Measurements from ENCODE around the gene UTF1.
"Not testable (repeated sequence)": the region's sequence is repeated elsewhere in the genome, so short reads cannot be mapped to it uniquely, and the experiment has no call there.

Gene UTF1

DNA sequence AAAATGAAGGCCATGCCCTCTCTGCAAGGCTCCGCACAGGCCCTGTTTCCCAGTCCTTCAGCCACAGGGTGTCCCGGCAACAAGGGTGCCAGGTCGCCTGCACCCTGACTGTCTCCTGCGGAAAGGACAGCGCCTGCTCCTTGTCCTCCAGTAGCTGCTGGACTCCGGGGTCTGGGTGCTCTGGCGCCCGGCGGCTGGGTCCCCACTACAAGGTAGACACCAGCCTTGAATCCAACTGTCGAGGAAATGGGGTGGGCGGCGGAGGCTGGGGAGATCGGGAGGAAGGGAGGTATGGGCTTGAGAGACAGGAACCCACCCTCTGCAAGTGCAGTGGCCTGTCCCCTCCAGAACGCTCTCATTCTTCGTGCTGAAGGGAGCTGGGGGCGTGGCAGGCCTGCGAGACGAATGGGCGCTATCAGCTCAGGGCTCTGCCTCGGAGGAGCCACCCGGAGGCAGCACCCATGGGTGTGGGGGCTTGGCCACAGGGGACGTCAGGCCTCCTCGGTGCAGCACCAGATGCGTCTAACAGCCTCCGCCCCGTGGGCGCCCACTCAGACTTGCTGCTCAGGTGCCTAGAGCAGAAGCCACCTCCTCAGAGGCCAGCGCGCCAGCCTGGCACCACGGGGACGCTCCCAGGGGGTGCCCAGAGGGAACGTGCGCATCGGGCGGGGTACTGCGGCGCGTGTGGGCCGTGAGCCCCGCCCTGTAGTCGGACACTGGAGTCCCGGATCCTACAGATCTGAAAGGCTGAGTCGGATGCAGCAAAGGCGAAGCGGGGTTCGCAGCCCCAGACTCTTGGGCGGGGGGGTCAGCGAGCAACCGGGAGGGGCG, 31.1 kb downstream of the UTF1 start:
- H3K4me3 ChIP-seq (ENCODE audit: low read depth, low read length), result peak overlapping the region; percentile 58
- TF ChIP-seq, protein P1, sequence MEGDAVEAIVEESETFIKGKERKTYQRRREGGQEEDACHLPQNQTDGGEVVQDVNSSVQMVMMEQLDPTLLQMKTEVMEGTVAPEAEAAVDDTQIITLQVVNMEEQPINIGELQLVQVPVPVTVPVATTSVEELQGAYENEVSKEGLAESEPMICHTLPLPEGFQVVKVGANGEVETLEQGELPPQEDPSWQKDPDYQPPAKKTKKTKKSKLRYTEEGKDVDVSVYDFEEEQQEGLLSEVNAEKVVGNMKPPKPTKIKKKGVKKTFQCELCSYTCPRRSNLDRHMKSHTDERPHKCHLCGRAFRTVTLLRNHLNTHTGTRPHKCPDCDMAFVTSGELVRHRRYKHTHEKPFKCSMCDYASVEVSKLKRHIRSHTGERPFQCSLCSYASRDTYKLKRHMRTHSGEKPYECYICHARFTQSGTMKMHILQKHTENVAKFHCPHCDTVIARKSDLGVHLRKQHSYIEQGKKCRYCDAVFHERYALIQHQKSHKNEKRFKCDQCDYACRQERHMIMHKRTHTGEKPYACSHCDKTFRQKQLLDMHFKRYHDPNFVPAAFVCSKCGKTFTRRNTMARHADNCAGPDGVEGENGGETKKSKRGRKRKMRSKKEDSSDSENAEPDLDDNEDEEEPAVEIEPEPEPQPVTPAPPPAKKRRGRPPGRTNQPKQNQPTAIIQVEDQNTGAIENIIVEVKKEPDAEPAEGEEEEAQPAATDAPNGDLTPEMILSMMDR (conservative IDR thresholded peaks at IDR 0.05; ENCODE audit: low read depth, low read length), result no peak
- DNase-seq (ENCODE audit: low read depth), result peak; percentile 18

DNA sequence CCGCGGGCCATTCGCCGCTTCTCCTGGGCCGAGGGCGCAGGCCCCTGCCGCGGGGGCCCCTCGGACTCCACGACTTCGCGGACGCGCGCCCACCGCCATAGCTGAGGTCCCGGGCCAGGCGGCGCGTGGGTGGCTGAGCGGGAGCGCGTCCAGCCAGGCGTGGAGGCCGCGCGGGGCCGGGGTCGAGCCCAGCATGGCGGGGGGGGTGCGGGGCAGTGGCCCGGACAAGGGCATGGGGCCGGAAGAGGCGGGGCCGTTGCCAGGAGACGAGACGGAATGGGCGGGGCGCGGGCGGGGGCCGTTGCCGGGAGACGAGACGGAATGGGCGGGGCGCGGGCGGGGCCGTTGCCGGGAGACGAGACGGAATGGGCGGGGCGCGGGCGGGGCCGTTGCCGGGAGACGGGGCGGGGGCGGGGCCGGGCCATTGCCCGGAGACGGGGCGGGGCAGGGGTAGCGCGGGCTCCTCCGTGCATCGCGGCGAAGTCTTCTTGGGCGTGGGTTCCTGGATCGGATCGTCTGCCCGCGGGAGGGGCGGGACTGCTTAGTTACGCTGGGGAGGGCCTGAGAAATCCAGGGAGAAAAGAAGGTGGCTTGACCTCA, 31.8 kb downstream of the UTF1 start:
- TF ChIP-seq, protein P1 (conservative IDR thresholded peaks at IDR 0.05; ENCODE audit: low read depth, low read length), result no peak
- peak overlapping the region; percentile 58 for H3K4me3 ChIP-seq (ENCODE audit: low read depth, low read length)
- DNase-seq (ENCODE audit: low read depth), result peak; percentile 42

DNA sequence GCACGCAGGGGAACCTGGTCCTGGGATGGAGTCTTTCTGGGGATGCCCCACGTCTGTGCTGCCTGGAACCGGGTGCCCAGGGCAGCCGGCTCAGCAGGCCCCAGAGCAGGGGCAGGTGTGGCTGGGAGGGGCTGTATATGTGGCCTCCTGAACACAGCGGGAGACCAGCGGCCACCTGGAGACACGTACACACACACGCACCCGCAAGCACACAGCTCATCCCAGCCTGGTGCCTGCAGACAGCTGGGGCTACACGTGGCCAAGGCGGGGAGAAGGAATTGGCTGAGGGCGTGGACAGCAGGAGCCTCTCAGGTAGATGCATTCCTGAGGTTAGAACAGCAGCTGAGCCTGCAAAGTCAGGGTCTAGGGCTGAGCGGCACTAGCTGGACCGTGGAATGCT, 32.7 kb downstream of the UTF1 start:
- TF ChIP-seq, protein P1 (conservative IDR thresholded peaks at IDR 0.05; ENCODE audit: low read depth, low read length), result no peak
- no peak overlapping the region for H3K4me3 ChIP-seq (ENCODE audit: low read depth, low read length)

DNA sequence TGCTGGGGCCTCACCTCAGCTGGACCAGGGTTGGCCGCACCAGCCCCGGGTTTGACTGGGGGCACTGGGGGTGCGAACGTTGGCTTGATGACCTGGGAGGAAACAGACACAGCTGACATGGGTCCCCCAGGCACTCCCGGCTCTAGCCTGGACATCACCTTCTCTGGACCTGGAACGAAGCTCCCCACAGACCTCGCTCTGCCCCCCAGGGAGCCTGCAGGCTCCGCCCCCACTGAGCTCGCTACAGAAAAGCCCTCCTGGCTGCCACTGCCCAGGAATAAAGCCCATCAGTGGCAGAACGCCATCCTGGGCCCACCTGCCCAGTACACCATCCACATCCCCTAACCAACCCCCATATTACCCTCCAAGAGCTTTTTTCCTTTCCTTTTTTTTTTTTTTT, 33.7 kb downstream of the UTF1 start:
- DNase-seq (ENCODE audit: low read depth), result no peak
- TF ChIP-seq, protein P1 (conservative IDR thresholded peaks at IDR 0.05; ENCODE audit: low read depth, low read length), result no peak
- no peak overlapping the region for H3K4me3 ChIP-seq (ENCODE audit: low read depth, low read length)

More for the DNA sequence above, 32.7 kb downstream of the UTF1 start:
- DNase-seq (ENCODE audit: low read depth), result no peak

DNA sequence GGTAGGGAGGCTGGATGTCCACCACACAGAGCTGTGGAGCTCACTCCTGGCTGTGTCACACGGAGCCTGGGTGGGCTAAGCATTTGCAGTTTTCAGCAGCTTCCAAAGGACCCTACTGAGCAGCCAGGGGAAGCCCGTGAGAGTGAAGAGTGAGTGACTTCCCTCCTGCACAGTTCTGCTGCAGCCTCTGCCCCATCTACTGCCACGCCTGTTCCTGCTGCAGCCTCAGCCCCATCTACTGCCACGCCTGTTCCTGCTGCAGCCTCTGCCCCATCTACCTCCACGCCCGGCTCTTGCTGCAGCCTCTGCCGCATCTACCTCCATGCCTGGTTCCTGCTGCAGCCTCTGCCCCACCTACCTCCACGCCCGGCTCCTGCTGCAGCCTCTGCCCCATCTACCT, 34.4 kb downstream of the UTF1 start:
- no peak for DNase-seq (ENCODE audit: low read depth)
- TF ChIP-seq, protein P1 (conservative IDR thresholded peaks at IDR 0.05; ENCODE audit: low read depth, low read length), result no peak
- H3K4me3 ChIP-seq (ENCODE audit: low read depth, low read length), result no peak overlapping the region

DNA sequence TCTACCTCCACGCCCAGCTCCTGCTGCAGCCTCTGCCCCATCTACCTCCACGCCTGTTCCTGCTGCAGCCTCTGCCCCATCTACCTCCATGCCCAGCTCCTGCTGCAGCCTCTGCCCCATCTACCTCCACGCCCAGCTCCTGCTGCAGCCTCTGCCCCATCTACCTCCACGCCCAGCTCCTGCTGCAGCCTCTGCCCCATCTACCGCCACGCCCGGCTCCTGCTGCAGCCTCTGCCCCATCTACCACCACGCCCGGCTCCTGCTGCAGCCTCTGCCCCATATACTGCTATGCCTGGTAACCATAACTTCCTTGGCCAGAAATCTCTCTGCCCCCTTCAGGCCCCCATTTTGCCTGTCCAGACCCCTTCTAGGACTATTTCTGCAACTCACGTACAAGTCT, 35.0 kb downstream of the UTF1 start:
- H3K4me3 ChIP-seq (ENCODE audit: low read depth, low read length); DNase-seq (ENCODE audit: low read depth): not testable (repeated sequence)

DNA sequence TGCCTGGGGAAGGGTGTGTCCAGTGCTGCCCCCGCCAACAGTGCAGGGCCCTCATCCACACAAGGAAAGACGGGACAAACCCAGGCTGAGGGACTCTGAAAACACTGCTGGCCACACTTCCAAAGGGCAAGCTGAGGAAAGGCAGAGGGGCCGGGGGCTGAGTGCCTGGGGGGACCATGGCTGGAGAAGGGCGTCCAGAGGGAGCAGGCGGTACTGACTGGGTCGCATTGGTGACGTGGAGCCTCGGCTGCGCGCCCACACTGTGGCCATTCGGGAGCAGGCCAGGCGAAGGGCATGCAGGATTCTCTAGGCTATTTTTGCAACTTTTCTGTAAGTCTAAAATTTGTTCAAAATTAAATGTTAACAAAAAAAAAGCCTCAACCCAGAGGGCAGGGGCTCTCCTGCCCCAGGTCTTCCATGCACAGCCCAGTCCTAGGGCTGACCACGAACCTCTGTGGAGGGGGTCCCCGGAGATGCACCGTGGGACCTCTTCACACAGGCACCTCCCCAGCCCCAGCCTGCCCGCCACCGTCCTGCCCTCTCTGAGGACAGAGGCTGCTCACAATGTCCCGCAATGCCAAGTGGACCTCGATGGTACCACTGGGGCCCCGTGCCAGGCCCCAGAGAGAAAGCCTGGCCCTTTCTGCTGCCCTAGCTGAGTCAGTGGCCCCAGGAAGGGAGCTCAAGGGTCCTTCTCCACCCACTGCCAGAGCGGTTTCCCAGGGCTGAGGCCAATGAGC, 36.2 kb downstream of the UTF1 start:
- no peak for DNase-seq (ENCODE audit: low read depth)
- no peak overlapping the region for H3K4me3 ChIP-seq (ENCODE audit: low read depth, low read length)
- TF ChIP-seq, protein P1 (conservative IDR thresholded peaks at IDR 0.05; ENCODE audit: low read depth, low read length), result no peak
